CD4-positive, alpha-beta memory T cell (primary cell): ENCODE data around the gene SS18L1. TPM values are rescaled to one million over a fixed set of nuclear protein-coding genes. Genes with fewer than 3 reads are reported as not detected.

Experiments
- CTCF ChIA-PET: fragments of 350-600 bp; sonication (Branson Sonifier 250); formaldehyde crosslinking; loops from one replicate; lab custom pipeline; 2021; ENCODE audit warnings: inconsistent platforms; ENCODE audit not compliant: partially characterized antibody; lab: Charles Lee
- POLR2A ChIA-PET: fragments of 350-600 bp; sonication (Branson Sonifier 250); formaldehyde crosslinking; loops from one replicate; lab custom pipeline; 2021; ENCODE audit not compliant: partially characterized antibody; lab: Charles Lee
- DNase-seq, 5 donors: peaks; one replicate each; pipeline versions ENCODE4 v3.0.0 to v3.0.0-alpha.2; 2020 to 2022; ENCODE audit warnings: mixed read lengths in 1 of 5
- H3K27ac ChIP-seq: one replicate; pipeline ENCODE4 v1.7.0; 2013; ENCODE audit warnings: low read depth, low read length
- H3K27me3 ChIP-seq: 2 replicates; pipeline ENCODE4 v1.7.0; 2013; ENCODE audit warnings: mild to moderate bottlenecking, low read length, moderate library complexity; ENCODE audit not compliant: insufficient read depth
- H3K36me3 ChIP-seq: 2 replicates; pipeline ENCODE4 v1.7.0; 2013; ENCODE audit warnings: mild to moderate bottlenecking, low read length, moderate library complexity; ENCODE audit not compliant: insufficient read depth
- H3K4me1 ChIP-seq: 2 replicates; pipeline ENCODE4 v1.7.0; 2013; ENCODE audit warnings: mild to moderate bottlenecking, low read length, moderate library complexity; ENCODE audit not compliant: insufficient read depth
- H3K4me3 ChIP-seq, 2 donors: one replicate each; pipeline ENCODE4 v1.7.0; 2013; ENCODE audit warnings: low read length in 2 of 2, mild to moderate bottlenecking in 1 of 2
- H3K9me3 ChIP-seq, 2 donors: one replicate each; pipeline ENCODE4 v1.7.0; 2013; ENCODE audit warnings: low read length in 2 of 2, control low read depth in 1 of 2; ENCODE audit not compliant: control insufficient read depth in 1 of 2
- H3K27ac Mint-ChIP-seq, 7 donors: one replicate each; pipeline ENCODE4 v1.8.0; 2020 to 2021; ENCODE audit warnings: mixed read lengths in 7 of 7, mild to moderate bottlenecking in 6 of 7, inconsistent platforms in 3 of 7, moderate library complexity in 3 of 7
- H3K27me3 Mint-ChIP-seq, 2 donors: one replicate each; pipeline ENCODE4 v1.8.0; 2020 to 2021; ENCODE audit warnings: mixed read lengths in 2 of 2
- H3K36me3 Mint-ChIP-seq, 2 donors: one replicate each; pipeline ENCODE4 v1.8.0; 2020 to 2021; ENCODE audit warnings: mixed read lengths in 2 of 2, inconsistent platforms in 1 of 2, mild to moderate bottlenecking in 1 of 2
- H3K4me1 Mint-ChIP-seq, 4 donors: one replicate each; pipeline ENCODE4 v1.8.0; 2020 to 2021; ENCODE audit warnings: mixed read lengths in 4 of 4, mild to moderate bottlenecking in 1 of 4
- H3K4me3 Mint-ChIP-seq, 8 donors: one replicate each; pipeline ENCODE4 v1.8.0; 2020 to 2021; ENCODE audit warnings: mixed read lengths in 8 of 8, mild to moderate bottlenecking in 7 of 8, moderate library complexity in 6 of 8, inconsistent platforms in 3 of 8
- H3K9me3 Mint-ChIP-seq, 8 donors: one replicate each; pipeline ENCODE4 v1.8.0; 2020 to 2021; ENCODE audit warnings: mixed read lengths in 8 of 8, mild to moderate bottlenecking in 5 of 8, inconsistent platforms in 3 of 8, moderate library complexity in 1 of 8
- intact Hi-C: fragments of 100-400 bp; cut with micrococcal nuclease; formaldehyde crosslinking; loops from one replicate; pipeline ENCODE4 v1.15.1; 2023
- polyA plus RNA-seq, 2 donors: library from polyadenylated mRNA; unstranded; fragments of 300-500 nt; fragmentation: Illumina TruSeq; gene quantifications; one replicate each; pipeline ENCODE4 v1.2.3, GENCODE V29; 2021
- total RNA-seq, 2 experiments: library from RNA; stranded (reverse); gene quantifications; one replicate each; pipeline ENCODE4 v1.2.3, GENCODE V29; 2021

SS18L1 gene
- total and polyA plus RNA-seq, 4 experiments from 2014 or later, result 0.71 to 24.8 (median 12.0) TPM

DNA sequence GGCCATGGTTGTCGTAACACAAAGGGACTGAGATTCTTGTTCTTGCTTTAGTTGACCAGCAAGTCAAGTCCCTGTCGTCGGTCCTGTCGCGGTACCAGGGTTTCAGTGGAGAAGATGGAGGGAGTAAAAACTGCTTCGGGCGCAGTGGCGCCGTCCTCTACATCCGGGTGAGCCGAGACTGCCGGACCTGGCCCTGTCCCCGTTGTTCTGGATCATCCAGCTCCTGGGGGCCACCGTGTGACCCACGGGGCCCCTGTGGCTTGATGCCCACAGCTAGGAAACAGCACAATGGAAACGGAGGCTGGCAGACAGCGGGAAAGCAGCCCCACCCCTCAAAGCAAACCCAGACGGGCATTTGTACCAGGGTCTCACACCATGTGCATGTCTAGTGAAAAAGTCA is 54.2 kb downstream of the SS18L1 start:
- intact Hi-C loops, result no loop called here
- CTCF ChIA-PET, result interaction anchor here (1.5 kb wide), 1 partner anchor 10 kb away, joined by 3 read pairs; no protein-coding TSS in a partner anchor
- no peaks in the 10 kb centered on the region for H3K4me1 Mint-ChIP-seq

DNA sequence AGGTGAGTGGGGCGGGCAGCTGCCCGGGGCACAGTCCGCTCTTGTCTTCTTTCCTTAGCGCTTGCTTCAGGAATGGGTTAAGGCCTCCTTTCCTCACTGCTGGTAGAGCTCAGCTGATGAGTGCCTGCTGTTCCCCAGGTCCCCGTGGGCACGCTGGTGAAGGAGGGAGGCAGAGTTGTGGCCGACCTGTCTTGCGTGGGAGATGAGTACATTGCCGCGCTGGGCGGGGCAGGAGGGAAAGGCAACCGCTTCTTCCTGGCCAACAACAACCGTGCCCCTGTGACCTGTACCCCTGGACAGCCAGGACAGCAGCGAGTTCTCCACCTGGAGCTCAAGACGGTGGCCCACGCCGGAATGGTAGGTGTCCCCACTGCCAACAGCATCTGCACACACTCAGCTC is 54.9 kb downstream of the SS18L1 start:
- no peaks in the 10 kb centered on the region for H3K4me1 ChIP-seq
- intact Hi-C loops, result no loop called here
- H3K9me3 Mint-ChIP-seq, result no peaks in the 10 kb centered on the region
- H3K27me3 Mint-ChIP-seq, result no peaks in the 10 kb centered on the region
- H3K27me3 ChIP-seq, result no peaks in the 10 kb centered on the region
- no peak overlapping the region for H3K27ac ChIP-seq
- peaks cover 39% of the 10 kb centered on the region for H3K36me3 ChIP-seq
- peaks cover 44 to 54% of the 10 kb centered on the region in 2 donors for H3K36me3 Mint-ChIP-seq
- peaks cover 0 to 1% (median 0%) of the 10 kb centered on the region in 4 donors for H3K4me1 Mint-ChIP-seq
- no peak for DNase-seq
- POLR2A ChIA-PET, result no interaction called here
- no peak overlapping the region for H3K27ac Mint-ChIP-seq
- CTCF ChIA-PET, result interaction anchor here (1.5 kb wide), 1 partner anchor 11 kb away, joined by 3 read pairs; no protein-coding TSS in a partner anchor
- no peak overlapping the region for H3K4me3 Mint-ChIP-seq
- no peak overlapping the region for H3K4me3 ChIP-seq
- no peaks in the 10 kb centered on the region for H3K9me3 ChIP-seq

More for the DNA sequence above, 54.2 kb downstream of the SS18L1 start:
- Histone ChIP-seq H3K4me1 (no peaks in the 10 kb centered on the region), H3K27ac (no peak overlapping the region), H3K36me3 (peaks cover 42% of the 10 kb centered on the region), H3K27me3 (no peaks in the 10 kb centered on the region), H3K9me3 (no peaks in the 10 kb centered on the region), H3K4me3 (no peak overlapping the region)
- Mint-ChIP-seq H3K27ac (no peak overlapping the region), H3K4me3 (no peak overlapping the region), H3K27me3 (no peaks in the 10 kb centered on the region), H3K9me3 (no peaks in the 10 kb centered on the region), H3K36me3 (peaks cover 40 to 54% of the 10 kb centered on the region in 2 donors)
- POLR2A ChIA-PET, result no interaction called here
- DNase-seq, result no peak

DNA sequence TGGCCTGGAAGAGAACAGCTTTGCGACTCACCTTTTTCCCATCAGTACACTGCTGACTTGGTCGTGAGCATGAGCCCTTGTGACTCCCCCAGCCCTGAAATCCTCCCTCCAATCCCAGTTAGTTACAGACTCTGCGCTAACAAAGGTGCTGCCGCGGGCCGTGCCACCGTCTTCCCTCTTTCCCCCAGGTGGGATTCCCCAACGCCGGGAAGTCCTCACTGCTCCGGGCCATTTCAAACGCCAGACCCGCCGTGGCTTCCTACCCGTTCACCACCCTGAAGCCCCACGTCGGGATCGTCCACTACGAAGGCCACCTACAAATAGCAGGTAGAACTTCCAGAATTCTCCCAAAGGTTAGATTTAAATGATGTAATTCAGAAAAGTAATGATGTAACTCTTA is 55.4 kb downstream of the SS18L1 start:
- intact Hi-C loops, result no loop called here

GRCh38 chr20:62200491-62201172 is 57.1 kb downstream of the SS18L1 start:
- peaks cover 37% of the 10 kb centered on the region for H3K36me3 ChIP-seq
- H3K27me3 Mint-ChIP-seq, result no peaks in the 10 kb centered on the region
- no peak overlapping the region for H3K4me3 Mint-ChIP-seq
- H3K27ac ChIP-seq, result no peak overlapping the region
- H3K9me3 ChIP-seq, result no peaks in the 10 kb centered on the region
- H3K4me3 ChIP-seq, result no peak overlapping the region
- intact Hi-C loops, result no loop called here
- DNase-seq, result no peak
- no peaks in the 10 kb centered on the region for H3K4me1 ChIP-seq
- H3K27ac Mint-ChIP-seq, result no peak overlapping the region
- POLR2A ChIA-PET, result no interaction called here
- H3K9me3 Mint-ChIP-seq, result no peaks in the 10 kb centered on the region
- H3K4me1 Mint-ChIP-seq, result peaks cover 0 to 1% (median 0%) of the 10 kb centered on the region in 4 donors
- CTCF ChIA-PET, result no interaction called here
- no peaks in the 10 kb centered on the region for H3K27me3 ChIP-seq
- H3K36me3 Mint-ChIP-seq, result peaks cover 42 to 47% of the 10 kb centered on the region in 2 donors

More for the DNA sequence above, 55.4 kb downstream of the SS18L1 start:
- no peaks in the 10 kb centered on the region for H3K27me3 Mint-ChIP-seq
- CTCF ChIA-PET, result interaction anchor here (1.5 kb wide), 1 partner anchor 11 kb away, joined by 3 read pairs; no protein-coding TSS in a partner anchor
- no peak overlapping the region for H3K4me3 ChIP-seq
- peaks cover 0 to 1% (median 0%) of the 10 kb centered on the region in 4 donors for H3K4me1 Mint-ChIP-seq
- POLR2A ChIA-PET, result no interaction called here
- no peaks in the 10 kb centered on the region for H3K4me1 ChIP-seq
- no peak overlapping the region for H3K27ac Mint-ChIP-seq
- peaks cover 37% of the 10 kb centered on the region for H3K36me3 ChIP-seq
- DNase-seq, result no peak
- H3K27ac ChIP-seq, result no peak overlapping the region
- no peak overlapping the region for H3K4me3 Mint-ChIP-seq
- no peaks in the 10 kb centered on the region for H3K9me3 Mint-ChIP-seq
- H3K9me3 ChIP-seq, result no peaks in the 10 kb centered on the region
- no peaks in the 10 kb centered on the region for H3K27me3 ChIP-seq
- peaks cover 46 to 54% of the 10 kb centered on the region in 2 donors for H3K36me3 Mint-ChIP-seq

- intact Hi-C loops, result no loop called here
- DNase-seq, result no peak
- ChIA-PET CTCF (no interaction called here), POLR2A (no interaction called here)
- Mint-ChIP-seq H3K4me1 (peaks cover 0 to 1% (median 0%) of the 10 kb centered on the region in 4 donors), H3K4me3 (no peak overlapping the region), H3K27me3 (no peaks in the 10 kb centered on the region), H3K9me3 (no peaks in the 10 kb centered on the region), H3K27ac (no peak overlapping the region), H3K36me3 (peaks cover 40 to 45% of the 10 kb centered on the region in 2 donors)
- no peaks in the 10 kb centered on the region for H3K27me3 ChIP-seq
- H3K4me3 ChIP-seq, result no peak overlapping the region
- H3K27ac ChIP-seq, result no peak overlapping the region
- no peaks in the 10 kb centered on the region for H3K9me3 ChIP-seq
- H3K4me1 ChIP-seq, result no peaks in the 10 kb centered on the region
- peaks cover 37% of the 10 kb centered on the region for H3K36me3 ChIP-seq
Measured at GRCh38 chr20:62201173-62202082, 57.9 kb downstream of the SS18L1 start.

- H3K27ac Mint-ChIP-seq, result no peak overlapping the region
- H3K9me3 Mint-ChIP-seq, result no peaks in the 10 kb centered on the region
- no peak overlapping the region for H3K4me3 Mint-ChIP-seq
- H3K27me3 Mint-ChIP-seq, result no peaks in the 10 kb centered on the region
- H3K4me3 ChIP-seq, result no peak overlapping the region
- ChIA-PET POLR2A (no interaction called here), CTCF (no interaction called here)
- peaks cover 37% of the 10 kb centered on the region for H3K36me3 ChIP-seq
- no peak for DNase-seq
- intact Hi-C loops, result no loop called here
- H3K36me3 Mint-ChIP-seq, result peaks cover 40 to 45% of the 10 kb centered on the region in 2 donors
- no peaks in the 10 kb centered on the region for H3K27me3 ChIP-seq
- no peaks in the 10 kb centered on the region for H3K4me1 ChIP-seq
- H3K4me1 Mint-ChIP-seq, result peaks cover 0 to 1% (median 0%) of the 10 kb centered on the region in 4 donors
- no peaks in the 10 kb centered on the region for H3K9me3 ChIP-seq
- no peak overlapping the region for H3K27ac ChIP-seq
Measured at GRCh38 chr20:62202083-62202395, 58.5 kb downstream of the SS18L1 start.

- no peaks in the 10 kb centered on the region for H3K9me3 Mint-ChIP-seq
- H3K27ac ChIP-seq, result no peak overlapping the region
- no peak overlapping the region for H3K27ac Mint-ChIP-seq
- peaks cover 37 to 45% of the 10 kb centered on the region in 2 donors for H3K36me3 Mint-ChIP-seq
- H3K4me1 Mint-ChIP-seq, result peaks cover 0 to 1% (median 0%) of the 10 kb centered on the region in 4 donors
- H3K4me3 Mint-ChIP-seq, result no peak overlapping the region
- CTCF ChIA-PET, result no interaction called here
- no peak overlapping the region for H3K4me3 ChIP-seq
- H3K27me3 Mint-ChIP-seq, result no peaks in the 10 kb centered on the region
- intact Hi-C loops, result no loop called here
- DNase-seq, result no peak
- POLR2A ChIA-PET, result no interaction called here
- no peaks in the 10 kb centered on the region for H3K4me1 ChIP-seq
- H3K9me3 ChIP-seq, result no peaks in the 10 kb centered on the region
- H3K27me3 ChIP-seq, result no peaks in the 10 kb centered on the region
- H3K36me3 ChIP-seq, result peaks cover 31% of the 10 kb centered on the region
Measured at GRCh38 chr20:62202676-62203377, 59.3 kb downstream of the SS18L1 start.
